GM19023 (cell line): Measurements from ENCODE around the gene JPH2.

Experiments
- ATAC-seq: cut with Tn5 transposase; IDR thresholded peaks from one replicate; pipeline ENCODE4 v1.9.1; 2021; ENCODE audit warnings: mild to moderate bottlenecking, moderate library complexity; ENCODE audit not compliant: unreplicated experiment

The JPH2 gene

DNA sequence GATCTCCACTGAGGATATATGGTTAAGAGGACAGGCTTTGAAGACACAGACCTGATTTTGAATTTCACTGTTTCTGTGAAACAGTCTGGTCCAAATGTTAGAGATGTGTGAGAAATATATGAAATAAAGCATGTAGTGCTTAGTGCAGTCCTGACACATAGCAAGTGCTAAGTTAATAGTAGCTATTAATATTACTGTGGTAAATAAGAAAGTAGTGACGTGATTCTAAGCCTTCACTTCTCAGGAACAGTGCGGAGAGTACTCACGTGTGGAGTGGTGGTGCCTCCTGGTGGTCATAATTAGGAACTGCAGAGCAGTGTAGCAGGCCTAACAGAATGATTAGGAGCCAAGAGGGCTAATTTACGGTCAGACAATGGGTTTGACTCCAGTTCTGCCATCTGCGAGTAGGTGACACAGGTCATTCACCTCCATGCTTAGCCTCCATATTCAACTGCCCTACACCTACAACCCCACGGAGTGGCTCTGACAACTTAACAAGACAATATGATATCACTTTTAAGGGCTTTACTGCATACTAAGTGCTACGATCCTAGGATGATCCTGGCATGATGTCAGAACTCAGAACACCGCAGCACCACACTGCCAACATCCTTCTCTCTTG is 106.2 kb downstream of the JPH2 start:
- no peak for ATAC-seq

DNA sequence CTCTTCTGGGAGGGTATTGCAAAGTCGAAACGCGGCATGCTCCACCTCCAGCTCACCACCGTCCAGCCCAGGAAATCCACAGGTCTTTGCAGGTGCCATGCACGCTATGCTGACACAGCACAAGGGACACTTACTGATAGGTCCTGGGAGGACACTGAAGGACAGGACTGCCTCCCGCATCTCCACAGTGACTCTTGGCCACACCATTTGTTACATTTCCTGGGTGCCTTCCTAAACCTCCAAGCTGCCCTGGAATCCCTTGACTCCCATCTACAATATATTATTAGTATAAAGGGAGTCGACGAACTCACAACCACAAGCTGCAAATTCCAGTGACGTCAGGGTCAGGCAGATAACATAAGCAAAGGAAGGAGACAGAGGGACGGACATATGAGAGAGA is 106.9 kb downstream of the JPH2 start:
- no peak for ATAC-seq

- no peak for ATAC-seq
Measured at GRCh38 chr20:44079291-44079690, 107.7 kb downstream of the JPH2 start.

GRCh38 chr20:44075950-44076232 is 111.1 kb downstream of the JPH2 start:
- no peak for ATAC-seq

- ATAC-seq = no peak
Measured at GRCh38 chr20:44075191-44075949, 111.6 kb downstream of the JPH2 start.

GRCh38 chr20:44074252-44075151 is 112.5 kb downstream of the JPH2 start:
- ATAC-seq = no peak

GRCh38 chr20:44073675-44074071 is 113.3 kb downstream of the JPH2 start:
- no peak for ATAC-seq

GRCh38 chr20:44073011-44073674 is 113.8 kb downstream of the JPH2 start:
- ATAC-seq = no peak

- no peak for ATAC-seq
Measured at GRCh38 chr20:44072384-44072783, 114.6 kb downstream of the JPH2 start.

DNA sequence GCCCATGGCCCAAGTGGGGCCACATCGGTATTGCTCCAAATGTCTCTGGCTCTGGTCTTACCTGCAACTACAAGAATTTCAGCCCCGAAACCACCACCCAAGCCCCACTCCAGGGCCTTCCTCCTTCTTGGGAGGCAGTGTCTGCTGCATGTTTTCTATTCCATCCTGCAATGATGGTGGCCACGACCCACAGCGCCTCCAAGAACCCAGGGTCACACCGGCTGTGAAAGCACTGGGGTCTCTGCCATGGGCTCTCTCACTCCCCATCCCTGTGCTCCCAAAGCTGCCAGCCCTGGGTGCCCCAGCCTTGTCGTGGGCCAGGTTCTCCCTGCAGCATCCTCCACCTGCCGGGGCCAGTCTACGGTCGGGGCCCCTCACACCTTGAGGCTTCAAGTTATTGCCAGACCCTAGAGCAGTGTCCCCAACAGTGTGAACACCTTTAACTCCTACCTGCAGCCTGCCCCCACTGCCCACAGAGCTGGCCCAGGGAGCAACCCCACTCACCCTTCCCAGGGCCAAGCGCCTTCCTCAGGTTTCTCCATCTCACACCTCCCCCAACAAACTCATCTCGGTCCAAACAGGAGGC is 115.4 kb downstream of the JPH2 start:
- no peak for ATAC-seq

DNA sequence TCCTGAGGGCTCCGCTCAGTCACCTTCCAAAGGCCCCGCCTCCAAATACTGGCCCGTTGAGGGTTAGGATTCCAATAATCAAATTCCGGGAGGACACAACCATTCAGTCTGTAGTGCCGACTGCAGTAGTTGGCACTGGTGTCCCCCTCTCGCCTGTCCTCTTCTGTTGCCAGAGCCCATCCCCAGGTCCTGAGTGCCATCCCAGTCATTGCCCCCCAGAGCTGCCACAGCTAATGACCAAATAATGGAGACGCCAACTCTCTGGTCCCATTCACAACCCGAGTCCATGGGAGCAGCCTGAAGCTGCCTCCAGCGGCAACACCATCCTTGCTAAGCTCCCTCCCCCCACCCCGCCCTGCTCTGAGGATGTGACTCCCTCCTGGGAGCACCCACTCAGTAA is 115.9 kb downstream of the JPH2 start:
- no peak for ATAC-seq

GRCh38 chr20:44070139-44070900 is 116.7 kb downstream of the JPH2 start:
- ATAC-seq = no peak

DNA sequence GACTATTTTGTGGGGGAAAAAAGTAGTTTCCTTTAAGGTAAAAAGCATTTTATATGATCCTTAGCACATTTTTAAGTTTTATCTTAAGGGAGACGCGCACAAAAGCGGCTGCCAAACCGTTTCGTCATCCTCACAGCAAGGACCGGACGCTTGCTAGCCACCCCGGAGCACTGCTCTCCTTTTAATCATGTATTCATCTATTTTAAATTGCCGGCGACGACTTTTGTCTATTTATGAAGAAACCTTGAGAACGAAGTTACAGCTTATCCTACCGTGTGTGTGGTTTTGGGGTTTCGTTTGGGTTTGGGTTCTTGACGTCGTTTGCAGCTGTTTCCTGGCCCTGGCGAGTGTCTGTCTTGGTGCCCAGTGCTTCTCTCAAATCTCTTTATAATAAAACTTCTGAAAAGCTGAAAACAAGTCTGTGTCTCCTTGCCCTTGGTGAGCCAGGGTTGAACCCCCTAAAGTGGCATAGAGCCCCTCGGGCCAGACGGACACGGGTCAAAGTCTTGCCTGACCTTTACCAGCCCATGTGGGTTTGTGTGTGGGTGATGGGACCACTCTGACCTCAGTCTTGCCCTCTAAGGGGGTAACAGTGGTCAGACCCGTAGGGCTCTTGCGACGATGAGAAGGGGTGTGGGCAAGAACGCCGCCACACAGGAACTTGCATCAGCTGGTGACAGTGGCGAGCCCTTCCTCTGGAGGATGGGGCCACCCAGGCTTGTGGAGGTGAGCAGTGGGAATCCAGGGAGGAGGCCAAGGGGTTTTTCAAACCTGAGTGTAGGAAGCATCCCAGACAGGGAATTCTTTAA is 117.6 kb downstream of the JPH2 start:
- ATAC-seq = peak; percentile 62

- ATAC-seq = no peak
Measured at GRCh38 chr20:44068316-44069201, 118.4 kb downstream of the JPH2 start.

- ATAC-seq = no peak
Measured at GRCh38 chr20:44067650-44068081, 119.3 kb downstream of the JPH2 start.

DNA sequence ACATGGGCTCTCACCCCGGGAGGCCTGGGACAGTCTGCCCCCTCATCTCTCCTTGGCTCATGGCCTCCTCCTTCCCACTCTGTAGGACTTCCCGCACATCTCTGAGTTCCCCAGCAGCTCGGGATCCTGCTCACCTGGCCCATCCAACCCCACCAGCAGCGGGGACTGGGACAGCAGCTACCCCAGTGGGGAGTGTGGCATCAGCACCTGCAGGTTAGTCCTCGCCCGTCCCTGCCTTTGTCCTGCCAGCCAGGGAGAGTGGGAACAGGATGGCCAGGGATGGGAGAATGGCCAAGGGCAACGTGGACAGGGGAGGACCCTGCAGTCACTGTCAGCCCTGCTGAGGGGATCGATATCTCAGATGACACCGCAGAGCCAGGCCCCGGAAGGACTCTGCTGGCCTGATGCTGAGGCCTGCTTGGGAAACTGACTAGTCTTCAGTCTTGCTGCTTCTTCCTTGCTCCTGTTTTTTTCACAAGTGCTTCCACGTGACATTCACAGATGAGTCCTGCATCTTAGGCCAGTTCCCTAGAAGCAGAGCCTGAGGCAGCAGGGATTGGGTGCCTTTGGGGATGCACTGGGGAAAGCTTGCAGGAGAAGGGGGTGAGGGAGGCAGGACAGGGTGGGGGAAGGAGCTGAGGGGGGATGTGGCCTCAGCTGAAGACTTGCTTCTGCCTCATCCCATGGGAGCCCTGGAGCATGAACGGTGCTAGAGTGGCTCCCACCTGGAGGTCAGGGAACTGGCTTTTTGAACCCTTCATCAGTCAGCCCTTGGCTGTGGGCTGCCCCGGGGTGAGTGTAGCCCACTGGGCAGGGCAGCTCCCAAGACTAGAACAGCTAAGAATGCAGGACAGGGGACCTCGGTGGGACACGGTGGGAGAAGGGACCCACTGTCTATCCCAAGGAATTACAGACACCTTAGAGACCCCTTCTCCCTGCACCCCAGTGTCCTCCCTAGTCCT is 120.1 kb downstream of the JPH2 start:
- no peak for ATAC-seq
